Colonic mucosa (tissue), 4 donors: ENCODE results near the gene TNKS1BP1. TPM values are rescaled to one million over a fixed set of nuclear protein-coding genes. Genes with fewer than 3 reads are reported as not detected.

Experiments used
- DNase-seq: peaks from one replicate; pipeline ENCODE4 v3.0.0-alpha.2; 2020
- H3K27ac ChIP-seq: fragments of 200-600 bp; one replicate; pipeline ENCODE4 v1.8.0; 2021
- H3K27me3 ChIP-seq: fragments of 200-600 bp; one replicate; pipeline ENCODE4 v1.8.0; 2021
- H3K36me3 ChIP-seq: fragments of 200-600 bp; one replicate; pipeline ENCODE4 v1.8.0; 2021
- H3K4me1 ChIP-seq: fragments of 200-600 bp; one replicate; pipeline ENCODE4 v1.8.0; 2021; ENCODE audit warnings: mild to moderate bottlenecking
- H3K4me3 ChIP-seq: fragments of 200-600 bp; one replicate; pipeline ENCODE4 v1.8.0; 2021
- H3K9ac ChIP-seq, 2 donors: one replicate each; pipeline ENCODE4 v1.7.0; 2013; ENCODE audit warnings: control low read depth in 2 of 2, low read depth in 2 of 2, low read length in 2 of 2
- H3K9me3 ChIP-seq: fragments of 200-600 bp; one replicate; pipeline ENCODE4 v1.8.0; 2021
- CTCF ChIP-seq: fragments of 200-600 bp; IDR thresholded peaks from one replicate; pipeline ENCODE4 v1.8.0; 2022; ENCODE audit warnings: antibody characterized with exemption, mild to moderate bottlenecking
- intact Hi-C: fragments of 100-400 bp; cut with DNase I; formaldehyde crosslinking; loops from one replicate; pipeline ENCODE4 v1.14.1; 2022
- total RNA-seq, 2 donors: library from RNA; stranded (reverse); fragmentation: NEBNext Ultra II Directional in 1 of 2; extraction: Animal tissue kit (Norgen Biotek cat#: 25700) in 1 of 2; gene quantifications; one replicate each; pipeline ENCODE4 v1.2.1, GENCODE V29; 2021
- donor health status: healthy.
- donor health status: DM: no; HTN: no; CAD: no.
- donor health status: DM: no; HTN: no; CAD: no.

The TNKS1BP1 gene
- total RNA-seq, 2 donors from 2014 or later: 113 to 117 TPM

- DNase-seq: no peak
- TF ChIP-seq CTCF: no peak
- no peak overlapping the region for H3K9ac ChIP-seq
- no peaks in the 10 kb centered on the region for H3K27me3 ChIP-seq
- H3K36me3 ChIP-seq: peaks cover 10% of the 10 kb centered on the region
- H3K4me3 ChIP-seq: no peak overlapping the region
- H3K4me1 ChIP-seq: peaks cover 14% of the 10 kb centered on the region
- no peaks in the 10 kb centered on the region for H3K9me3 ChIP-seq
- no peak overlapping the region for H3K27ac ChIP-seq
- intact Hi-C loops: no loop called here
Observed at GRCh38 chr11:57315491-57315890, 9.3 kb downstream of the TNKS1BP1 start.

DNA sequence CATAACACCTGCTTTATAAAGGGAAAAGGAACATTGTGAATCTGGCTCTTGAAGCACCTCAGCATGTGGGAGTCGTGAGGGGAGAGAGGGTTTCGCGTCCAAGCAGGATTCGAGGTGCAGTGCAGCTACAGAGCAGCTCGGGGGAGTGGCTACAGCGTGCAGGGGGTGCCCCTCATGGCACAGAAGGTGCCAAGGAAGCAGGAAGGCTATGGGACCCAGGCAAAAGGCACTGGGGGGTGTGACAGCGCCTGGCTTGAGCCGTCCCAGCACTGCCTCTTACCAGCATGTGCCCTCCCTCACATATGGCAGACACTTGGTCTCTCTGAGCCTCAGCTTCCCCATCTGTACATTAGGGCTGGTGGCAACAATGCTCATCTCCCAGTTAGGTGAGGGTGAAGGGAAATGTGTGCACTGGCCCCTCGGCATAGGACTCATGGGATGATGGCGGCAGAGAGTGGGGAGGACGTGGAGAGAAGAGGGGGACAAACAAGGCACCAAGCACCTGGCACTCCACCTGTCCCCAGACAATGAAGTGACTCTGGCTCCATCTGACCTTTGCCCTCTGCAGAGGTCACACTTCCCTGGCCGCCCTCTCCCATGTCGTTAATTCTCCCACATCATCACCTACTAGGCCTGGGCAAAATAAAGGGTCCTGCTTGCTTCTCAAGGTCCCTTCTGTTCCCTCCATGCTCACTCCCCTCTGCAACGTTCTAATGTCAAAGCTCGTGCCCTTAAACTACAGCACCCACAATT is 10.4 kb downstream of the TNKS1BP1 start:
- H3K27ac ChIP-seq: no peak overlapping the region

GRCh38 chr11:57313788-57314135 is 11.0 kb downstream of the TNKS1BP1 start:
- Histone ChIP-seq H3K4me1 (peaks cover 11% of the 10 kb centered on the region), H3K9me3 (no peaks in the 10 kb centered on the region), H3K9ac (no peak overlapping the region), H3K27ac (no peak overlapping the region), H3K27me3 (no peaks in the 10 kb centered on the region), H3K36me3 (peaks cover 10% of the 10 kb centered on the region), H3K4me3 (no peak overlapping the region)
- TF ChIP-seq CTCF: no peak
- no peak for DNase-seq
- intact Hi-C loops: no loop called here

More for the DNA sequence above, 10.4 kb downstream of the TNKS1BP1 start:
- H3K27me3 ChIP-seq: no peaks in the 10 kb centered on the region
- intact Hi-C loops: no loop called here
- no peak for DNase-seq
- no peak overlapping the region for H3K9ac ChIP-seq
- peaks cover 11% of the 10 kb centered on the region for H3K4me1 ChIP-seq
- H3K9me3 ChIP-seq: no peaks in the 10 kb centered on the region
- H3K36me3 ChIP-seq: peaks cover 10% of the 10 kb centered on the region
- H3K4me3 ChIP-seq: no peak overlapping the region
- TF ChIP-seq CTCF: no peak

- Histone ChIP-seq H3K4me1 (peaks cover 11% of the 10 kb centered on the region), H3K27ac (no peak overlapping the region), H3K9me3 (no peaks in the 10 kb centered on the region), H3K36me3 (peaks cover 10% of the 10 kb centered on the region), H3K27me3 (no peaks in the 10 kb centered on the region), H3K9ac (no peak overlapping the region), H3K4me3 (no peak overlapping the region)
- no peak for TF ChIP-seq CTCF
- intact Hi-C loops: no loop called here
- no peak for DNase-seq
Observed at GRCh38 chr11:57313071-57313787, 11.5 kb downstream of the TNKS1BP1 start.

GRCh38 chr11:57312511-57313021 is 12.2 kb downstream of the TNKS1BP1 start:
- H3K4me1 ChIP-seq: peaks cover 11% of the 10 kb centered on the region
- no peaks in the 10 kb centered on the region for H3K27me3 ChIP-seq
- no peaks in the 10 kb centered on the region for H3K9me3 ChIP-seq
- peaks cover 6% of the 10 kb centered on the region for H3K36me3 ChIP-seq
- H3K27ac ChIP-seq: peak overlapping the region; percentile 87
- no peak overlapping the region for H3K4me3 ChIP-seq
- peak; percentile 44 for DNase-seq
- no peak for TF ChIP-seq CTCF
- no peak overlapping the region for H3K9ac ChIP-seq
- intact Hi-C loops: no loop called here
